PFSK-1 (cell line): ENCODE measurements around the gene FUCA2.

Experiments used
- FOXP2 ChIP-seq: optimal IDR thresholded peaks from 2 replicates; pipeline ENCODE3; 2011; ENCODE audit warnings: borderline replicate concordance, control low read depth, inconsistent platforms; ENCODE audit not compliant: insufficient read depth; ENCODE audit errors: extremely low read length, extremely low read depth
- POLR2AphosphoS5 ChIP-seq: IDR thresholded peaks from 2 replicates; pipeline ENCODE4 v1.6.1; 2012; ENCODE audit warnings: low read depth, mild to moderate bottlenecking, control low read depth, low read length, moderate library complexity
- REST ChIP-seq, 2 experiments: IDR thresholded peaks; 2 replicates each; pipeline versions ENCODE4 v1.6.1 to v1.8.0; 2011 to 2012; ENCODE audit warnings: low read depth in 2 of 2, low read length in 2 of 2, control low read depth in 1 of 2, inconsistent platforms in 1 of 2, mild to moderate bottlenecking in 1 of 2, moderate library complexity in 1 of 2; ENCODE audit not compliant: insufficient read depth in 1 of 2
- SIN3A ChIP-seq: IDR thresholded peaks from 2 replicates; pipeline ENCODE4 v1.6.1; 2012; ENCODE audit warnings: mild to moderate bottlenecking, low read length, moderate library complexity, borderline replicate concordance; ENCODE audit not compliant: insufficient read depth
- TAF1 ChIP-seq: IDR thresholded peaks from 2 replicates; pipeline ENCODE4 v1.6.1; 2012; ENCODE audit warnings: low read length, control low read depth, borderline replicate concordance; ENCODE audit not compliant: insufficient read depth

FUCA2 gene

GRCh38 chr6:143546599-143546998 is 35.1 kb upstream of the FUCA2 start:
- no peak for TF ChIP-seq POLR2AphosphoS5
- TF ChIP-seq FOXP2: no peak

- TF ChIP-seq POLR2AphosphoS5 (no peak), SIN3A (no peak), TAF1 (no peak), FOXP2 (no peak), REST (IDR thresholded peaks at IDR 0.05; ENCODE audit: insufficient read depth in 1 of 2, low read depth in 2 of 2, low read length in 2 of 2) (no peak)
Measured at GRCh38 chr6:143545976-143546547, 34.5 kb upstream of the FUCA2 start.

GRCh38 chr6:143545165-143545564 is 33.6 kb upstream of the FUCA2 start:
- no peak for TF ChIP-seq SIN3A
- TF ChIP-seq TAF1: no peak
- no peak for TF ChIP-seq POLR2AphosphoS5
- TF ChIP-seq FOXP2: no peak
- no peak for TF ChIP-seq REST (IDR thresholded peaks at IDR 0.05; ENCODE audit: insufficient read depth in 1 of 2, low read depth in 2 of 2, low read length in 2 of 2)

- TF ChIP-seq POLR2AphosphoS5 (no peak), SIN3A (no peak), FOXP2 (no peak)
Measured at GRCh38 chr6:143544011-143544696, 32.6 kb upstream of the FUCA2 start.

GRCh38 chr6:143543435-143543834 is 31.9 kb upstream of the FUCA2 start:
- no peak for TF ChIP-seq POLR2AphosphoS5
- no peak for TF ChIP-seq SIN3A
- no peak for TF ChIP-seq REST (IDR thresholded peaks at IDR 0.05; ENCODE audit: insufficient read depth in 1 of 2, low read depth in 2 of 2, low read length in 2 of 2)
- TF ChIP-seq TAF1: no peak
- TF ChIP-seq FOXP2: no peak

- TF ChIP-seq TAF1: no peak
- no peak for TF ChIP-seq FOXP2
- TF ChIP-seq SIN3A: no peak
- TF ChIP-seq POLR2AphosphoS5: no peak
- TF ChIP-seq REST (IDR thresholded peaks at IDR 0.05; ENCODE audit: insufficient read depth in 1 of 2, low read depth in 2 of 2, low read length in 2 of 2): no peak
Measured at GRCh38 chr6:143542888-143543287, 31.4 kb upstream of the FUCA2 start.
